Activated B cell treated with CpG ODN at 0.5 μM for 24 hours (primary cell): ENCODE measurements around the gene MAB21L4. TPM values are rescaled to one million over a fixed set of nuclear protein-coding genes. Genes with fewer than 3 reads are reported as not detected.

ENCODE experiments used
- ATAC-seq: fragments of 200-7000 bp; cut with Tn5 transposase; one replicate; pipeline ENCODE4 v1.10.0; 2021; ENCODE audit warnings: low read depth, mild to moderate bottlenecking, moderate library complexity
- CTCF ChIA-PET: fragments of 350-600 bp; sonication (Branson Sonifier 250); formaldehyde crosslinking; loops from one replicate; lab custom pipeline; 2021; ENCODE audit warnings: antibody characterized with exemption; lab: Charles Lee
- POLR2A ChIA-PET: fragments of 350-600 bp; sonication (Branson Sonifier 250); formaldehyde crosslinking; loops from one replicate; lab custom pipeline; 2021; ENCODE audit warnings: antibody characterized with exemption; lab: Charles Lee
- DNase-seq: peaks from one replicate; pipeline ENCODE4 v3.0.0; 2022
- H3K27ac Mint-ChIP-seq: one replicate; pipeline ENCODE4 v1.8.0; 2020; ENCODE audit warnings: mixed read lengths
- H3K27me3 Mint-ChIP-seq: one replicate; pipeline ENCODE4 v1.8.0; 2021; ENCODE audit warnings: mixed read lengths
- H3K36me3 Mint-ChIP-seq: one replicate; pipeline ENCODE4 v1.8.0; 2021; ENCODE audit warnings: low read depth, mixed read lengths
- H3K4me1 Mint-ChIP-seq: one replicate; pipeline ENCODE4 v1.8.0; 2021; ENCODE audit warnings: mixed read lengths
- H3K4me3 Mint-ChIP-seq: one replicate; pipeline ENCODE4 v1.8.0; 2020; ENCODE audit warnings: mild to moderate bottlenecking, mixed read lengths
- H3K9me3 Mint-ChIP-seq: one replicate; pipeline ENCODE4 v1.8.0; 2020; ENCODE audit warnings: mixed read lengths
- CTCF ChIP-seq: fragments of 200-600 bp; IDR thresholded peaks from one replicate; pipeline ENCODE4 v1.8.0; 2022; ENCODE audit warnings: antibody characterized with exemption, mild to moderate bottlenecking
- intact Hi-C: fragments of 100-400 bp; cut with micrococcal nuclease; formaldehyde crosslinking; loops from one replicate; pipeline ENCODE4 v1.15.1; 2024
- total RNA-seq: library from RNA; stranded (reverse); gene quantifications from 2 replicates; pipeline ENCODE4 v1.2.3, GENCODE V29; 2022

MAB21L4 gene
- total RNA-seq, 1 donor from 2014 or later = not detected

GRCh38 chr2:240888130-240888889 lies 7.6 kb downstream of the MAB21L4 start:
- no peak for TF ChIP-seq CTCF
- Mint-ChIP-seq H3K4me1 (no peaks in the 10 kb centered on the region), H3K9me3 (no peaks in the 10 kb centered on the region), H3K4me3 (no peak overlapping the region), H3K27me3 (peaks cover 1% of the 10 kb centered on the region), H3K36me3 (no peaks in the 10 kb centered on the region), H3K27ac (no peak overlapping the region)
- DNase-seq (no peak), ATAC-seq (no peak)
- intact Hi-C loops = no loop called here
- POLR2A ChIA-PET = no interaction called here
- CTCF ChIA-PET = no interaction called here

- H3K36me3 Mint-ChIP-seq = no peaks in the 10 kb centered on the region
- intact Hi-C loops = no loop called here
These were observed 8.3 kb downstream of the MAB21L4 start for GRCh38 chr2:240887631-240888030.

GRCh38 chr2:240886678-240887609 lies 9.0 kb downstream of the MAB21L4 start:
- no peaks in the 10 kb centered on the region for H3K4me1 Mint-ChIP-seq
- H3K9me3 Mint-ChIP-seq = no peaks in the 10 kb centered on the region
- POLR2A ChIA-PET = no interaction called here
- DNase-seq = no peak
- no peak for TF ChIP-seq CTCF
- no peaks in the 10 kb centered on the region for H3K36me3 Mint-ChIP-seq
- CTCF ChIA-PET = no interaction called here
- ATAC-seq = no peak
- H3K27ac Mint-ChIP-seq = no peak overlapping the region
- no peak overlapping the region for H3K4me3 Mint-ChIP-seq
- H3K27me3 Mint-ChIP-seq = peaks cover 2% of the 10 kb centered on the region
- intact Hi-C loops = no loop called here

More at GRCh38 chr2:240887631-240888030, 8.3 kb downstream of the MAB21L4 start:
- ChIA-PET CTCF (no interaction called here), POLR2A (no interaction called here)
- no peak overlapping the region for H3K27ac Mint-ChIP-seq
- H3K4me1 Mint-ChIP-seq = no peaks in the 10 kb centered on the region
- peaks cover 2% of the 10 kb centered on the region for H3K27me3 Mint-ChIP-seq
- DNase-seq (no peak), ATAC-seq (no peak)
- H3K9me3 Mint-ChIP-seq = no peaks in the 10 kb centered on the region
- no peak overlapping the region for H3K4me3 Mint-ChIP-seq
- TF ChIP-seq CTCF = no peak

GRCh38 chr2:240886023-240886565 lies 9.9 kb downstream of the MAB21L4 start:
- intact Hi-C loops = no loop called here
- ChIA-PET CTCF (no interaction called here), POLR2A (no interaction called here)
- Mint-ChIP-seq H3K4me1 (no peaks in the 10 kb centered on the region), H3K27ac (no peak overlapping the region), H3K4me3 (no peak overlapping the region), H3K27me3 (peaks cover 2% of the 10 kb centered on the region), H3K36me3 (no peaks in the 10 kb centered on the region), H3K9me3 (no peaks in the 10 kb centered on the region)
- no peak for ATAC-seq
- no peak for TF ChIP-seq CTCF
- no peak for DNase-seq

- intact Hi-C loops = no loop called here
- H3K27ac Mint-ChIP-seq = no peak overlapping the region
- H3K4me3 Mint-ChIP-seq = no peak overlapping the region
- ChIA-PET CTCF (no interaction called here), POLR2A (no interaction called here)
- H3K36me3 Mint-ChIP-seq = no peaks in the 10 kb centered on the region
- DNase-seq (no peak), ATAC-seq (no peak)
- H3K4me1 Mint-ChIP-seq = no peaks in the 10 kb centered on the region
- H3K27me3 Mint-ChIP-seq = peaks cover 2% of the 10 kb centered on the region
- H3K9me3 Mint-ChIP-seq = no peaks in the 10 kb centered on the region
- no peak for TF ChIP-seq CTCF
These were observed 10.4 kb downstream of the MAB21L4 start for GRCh38 chr2:240885566-240885965.
